Karpas-422 (cell line): ENCODE results near the gene TMEM179. TPM values are rescaled to one million over a fixed set of nuclear protein-coding genes. Genes with fewer than 3 reads are reported as not detected.
A peak's percentile ranks its signal among the peaks of the same experiment; 100 is the strongest.

Source experiments
- DNase-seq: peaks from one replicate; pipeline ENCODE4 v3.0.0-alpha.2; 2015
- H2AFZ ChIP-seq: fragments of 200-600 bp; sonication (generic); 2 replicates; pipeline ENCODE4 v1.6.1; 2014; ENCODE audit warnings: antibody characterized with exemption, low read length, mixed read lengths
- H3K27ac ChIP-seq: fragments of 200-600 bp; sonication (generic); 2 replicates; pipeline ENCODE4 v1.5.1; 2014; ENCODE audit warnings: mild to moderate bottlenecking, low read length, moderate library complexity
- H3K27me3 ChIP-seq: fragments of 200-600 bp; sonication (generic); 2 replicates; pipeline ENCODE4 v1.6.1; 2014; ENCODE audit warnings: low read length, mixed read lengths
- H3K36me3 ChIP-seq: fragments of 200-600 bp; sonication (generic); 2 replicates; pipeline ENCODE4 v1.6.1; 2014; ENCODE audit warnings: low read length, mixed read lengths; ENCODE audit not compliant: insufficient read depth
- H3K4me1 ChIP-seq: fragments of 200-600 bp; sonication (generic); 2 replicates; pipeline ENCODE4 v1.6.1; 2014; ENCODE audit warnings: mild to moderate bottlenecking, low read length, mixed read lengths
- H3K4me2 ChIP-seq: fragments of 200-600 bp; sonication (generic); 2 replicates; pipeline ENCODE4 v1.6.1; 2014; ENCODE audit warnings: low read length, low read depth, mild to moderate bottlenecking; ENCODE audit not compliant: poor library complexity, severe bottlenecking
- H3K4me3 ChIP-seq: fragments of 200-600 bp; sonication (generic); 2 replicates; pipeline ENCODE4 v1.5.1; 2014; ENCODE audit warnings: mild to moderate bottlenecking, antibody characterized with exemption, low read length, mixed read lengths
- H3K79me2 ChIP-seq: fragments of 200-600 bp; sonication (generic); 2 replicates; pipeline ENCODE4 v1.6.1; 2014; ENCODE audit warnings: mild to moderate bottlenecking, low read length, mixed read lengths
- H3K9ac ChIP-seq: fragments of 200-600 bp; sonication (generic); 2 replicates; pipeline ENCODE4 v1.6.0; 2014; ENCODE audit warnings: low read length
- H3K9me2 ChIP-seq: fragments of 200-600 bp; sonication (generic), shearing (Covaris generic); replicated peaks from 2 replicates; pipeline ENCODE4 v1.6.0; 2014; ENCODE audit warnings: mild to moderate bottlenecking, low read length, moderate library complexity; ENCODE audit not compliant: insufficient read depth
- H3K9me3 ChIP-seq: fragments of 300-700, 200-600 bp; sonication (generic); 2 replicates; pipeline ENCODE4 v1.6.1; 2014; ENCODE audit warnings: low read length, mixed read lengths
- H4K20me1 ChIP-seq: fragments of 200-600 bp; sonication (generic); 2 replicates; pipeline ENCODE4 v1.6.1; 2014; ENCODE audit warnings: mild to moderate bottlenecking, antibody characterized with exemption, low read length, low read depth; ENCODE audit not compliant: insufficient read depth
- total RNA-seq: library from RNA; depleted of rRNA; stranded (reverse); fragments of >200 nt; shearing (Covaris generic); gene quantifications from 2 replicates; pipeline ENCODE4 v1.2.3, GENCODE V29; 2014; ENCODE audit warnings: low replicate concordance

TMEM179 gene
- total RNA-seq, 1 experiment from 2014 or later: not detected

- Histone ChIP-seq H3K4me3 (peak overlapping the region; percentile 62), H3K79me2 (peaks cover 44% of the 10 kb centered on the region), H3K4me2 (peak overlapping the region; percentile 69), H3K27me3 (no peaks in the 10 kb centered on the region), H2AFZ (no peak overlapping the region), H3K27ac (peak overlapping the region; percentile 96), H3K9me3 (no peaks in the 10 kb centered on the region), H3K4me1 (peaks cover 97% of the 10 kb centered on the region), H3K9ac (peak overlapping the region; percentile 80), H4K20me1 (no peaks in the 10 kb centered on the region), H3K9me2 (no peaks in the 10 kb centered on the region), H3K36me3 (no peaks in the 10 kb centered on the region; the same call in 1 of the 2 replicates)
- DNase-seq: no peak
These were observed 45.4 kb downstream of the TMEM179 start for GRCh38 chr14:104559028-104559803.

GRCh38 chr14:104558231-104559027, 46.1 kb downstream of the TMEM179 start:
- H3K27me3 ChIP-seq: no peaks in the 10 kb centered on the region
- H2AFZ ChIP-seq: no peak overlapping the region
- H3K36me3 ChIP-seq: no peaks in the 10 kb centered on the region; the same call in 1 of the 2 replicates
- no peaks in the 10 kb centered on the region for H4K20me1 ChIP-seq
- H3K27ac ChIP-seq: peak overlapping the region; percentile 96
- peak; percentile 89 for DNase-seq
- no peaks in the 10 kb centered on the region for H3K9me2 ChIP-seq
- H3K79me2 ChIP-seq: peaks cover 49% of the 10 kb centered on the region
- H3K4me3 ChIP-seq: peak overlapping the region; percentile 62
- peaks cover 97% of the 10 kb centered on the region for H3K4me1 ChIP-seq
- H3K9me3 ChIP-seq: no peaks in the 10 kb centered on the region
- H3K4me2 ChIP-seq: peak overlapping the region; percentile 69
- H3K9ac ChIP-seq: peak overlapping the region; percentile 80

- Histone ChIP-seq H3K4me2 (peak overlapping the region; percentile 69), H3K9ac (peak overlapping the region; percentile 80), H3K27ac (peak overlapping the region; percentile 96), H3K4me1 (peaks cover 98% of the 10 kb centered on the region), H3K9me3 (no peaks in the 10 kb centered on the region), H3K36me3 (no peaks in the 10 kb centered on the region; the same call in 1 of the 2 replicates), H3K4me3 (peak overlapping the region; percentile 62), H3K79me2 (peaks cover 49% of the 10 kb centered on the region), H3K27me3 (no peaks in the 10 kb centered on the region), H2AFZ (no peak overlapping the region), H3K9me2 (no peaks in the 10 kb centered on the region), H4K20me1 (no peaks in the 10 kb centered on the region)
- peak; percentile 60 for DNase-seq
These were observed 46.8 kb downstream of the TMEM179 start for GRCh38 chr14:104557766-104558165.

- Histone ChIP-seq H3K27ac (peak overlapping the region; percentile 96), H3K9me3 (no peaks in the 10 kb centered on the region), H3K4me3 (peak overlapping the region; percentile 62; the same call in 1 of the 2 replicates), H3K4me1 (peaks cover 98% of the 10 kb centered on the region), H3K4me2 (peak overlapping the region; percentile 69), H3K79me2 (peaks cover 54% of the 10 kb centered on the region), H2AFZ (no peak overlapping the region), H3K9me2 (no peaks in the 10 kb centered on the region), H4K20me1 (no peaks in the 10 kb centered on the region), H3K36me3 (no peaks in the 10 kb centered on the region; the same call in 1 of the 2 replicates), H3K9ac (peak overlapping the region; percentile 80), H3K27me3 (no peaks in the 10 kb centered on the region)
- DNase-seq: no peak
These were observed 47.5 kb downstream of the TMEM179 start for GRCh38 chr14:104557086-104557485.

GRCh38 chr14:104556256-104557021, 48.1 kb downstream of the TMEM179 start:
- Histone ChIP-seq H2AFZ (no peak overlapping the region), H3K4me2 (peak overlapping the region; percentile 69), H3K9me2 (no peaks in the 10 kb centered on the region), H3K79me2 (peaks cover 54% of the 10 kb centered on the region), H3K4me1 (peaks cover 98% of the 10 kb centered on the region), H3K9ac (peak overlapping the region; percentile 80), H3K27me3 (no peaks in the 10 kb centered on the region), H3K9me3 (no peaks in the 10 kb centered on the region), H3K27ac (peak overlapping the region; percentile 96), H4K20me1 (no peaks in the 10 kb centered on the region), H3K4me3 (peak overlapping the region; percentile 62; the same call in 1 of the 2 replicates), H3K36me3 (no peaks in the 10 kb centered on the region; the same call in 1 of the 2 replicates)
- no peak for DNase-seq

GRCh38 chr14:104555430-104556255, 48.9 kb downstream of the TMEM179 start:
- Histone ChIP-seq H3K79me2 (peaks cover 54% of the 10 kb centered on the region), H3K9me3 (no peaks in the 10 kb centered on the region), H2AFZ (no peak overlapping the region), H3K4me2 (peak overlapping the region; percentile 69), H3K9me2 (no peaks in the 10 kb centered on the region), H3K27ac (peak overlapping the region; percentile 96), H3K36me3 (no peaks in the 10 kb centered on the region; the same call in 1 of the 2 replicates), H3K4me3 (peak overlapping the region; percentile 18; the same call in 1 of the 2 replicates), H3K27me3 (no peaks in the 10 kb centered on the region), H4K20me1 (no peaks in the 10 kb centered on the region; the same call in 1 of the 2 replicates), H3K9ac (peak overlapping the region; percentile 80), H3K4me1 (peaks cover 98% of the 10 kb centered on the region)
- no peak for DNase-seq
